A549 treated with DMSO at 1 μM for 4 hours (cell line): ENCODE measurements around the gene CDKN2AIPNL. TPM values are rescaled to one million over a fixed set of nuclear protein-coding genes. Genes with fewer than 3 reads are reported as not detected.

Source experiments
- total RNA-seq: library from RNA; stranded (reverse); fragments of 200-300 nt; extraction: Qiagen RNA extraction; gene quantifications from 5 replicates; pipeline ENCODE4 v1.2.3, GENCODE V29; 2022; ENCODE audit warnings: low read depth

Gene CDKN2AIPNL
- 38.7 to 46.8 TPM (median 43.0 TPM) in 5 replicates for total RNA-seq

GRCh38 chr5:134411546-134412266 is at the start of gene CDKN2AIPNL:
Gene CDKN2AIPNL, minus strand, starts transcription at chr5:134411881. Its CDS starts 27 bp downstream, at chr5:134411854.

GRCh38 chr5:134370871-134371833 is 40.5 kb downstream of the CDKN2AIPNL start, which contains the start of gene UBE2B:
Gene UBE2B, plus strand, starts transcription at chr5:134371569. Its CDS starts 27 bp downstream, at chr5:134371596.

Other genes starting within 250 kb of the CDKN2AIPNL start
- 616 to 716 TPM (median 656 TPM) in 5 replicates for gene SKP1, start 234.9 kb downstream of the CDKN2AIPNL start, total RNA-seq
- 206 to 313 TPM (median 284 TPM) in 5 replicates for gene PPP2CA, start 185.8 kb downstream of the CDKN2AIPNL start, total RNA-seq
- 1.4 to 2.1 TPM (median 1.6 TPM) in 5 replicates for gene CDKL3, start 44.7 kb downstream of the CDKN2AIPNL start, total RNA-seq
- 54.4 to 83.0 TPM (median 73.8 TPM) in 5 replicates for gene UBE2B, start 40.3 kb downstream of the CDKN2AIPNL start, total RNA-seq
- 25.0 to 33.3 TPM (median 27.8 TPM) in 5 replicates for gene JADE2, start 113.8 kb upstream of the CDKN2AIPNL start, total RNA-seq
- gene SAR1B, start 220.9 kb upstream of the CDKN2AIPNL start, total RNA-seq, result 48.0 to 66.3 TPM (median 57.6 TPM) in 5 replicates
- gene SEC24A, start 236.9 kb upstream of the CDKN2AIPNL start, total RNA-seq, result 13.2 to 18.3 TPM (median 16.9 TPM) in 5 replicates